HG03565 (cell line): Measurements from ENCODE around the gene IL4I1.
"Not testable (repeated sequence)": the region's sequence is repeated elsewhere in the genome, so short reads cannot be mapped to it uniquely, and the experiment has no call there.

Experiments used
- ATAC-seq: cut with Tn5 transposase; IDR thresholded peaks from one replicate; pipeline ENCODE4 v1.9.1; 2021; ENCODE audit warnings: mild to moderate bottlenecking, moderate library complexity; ENCODE audit not compliant: unreplicated experiment

IL4I1 gene, protein sequence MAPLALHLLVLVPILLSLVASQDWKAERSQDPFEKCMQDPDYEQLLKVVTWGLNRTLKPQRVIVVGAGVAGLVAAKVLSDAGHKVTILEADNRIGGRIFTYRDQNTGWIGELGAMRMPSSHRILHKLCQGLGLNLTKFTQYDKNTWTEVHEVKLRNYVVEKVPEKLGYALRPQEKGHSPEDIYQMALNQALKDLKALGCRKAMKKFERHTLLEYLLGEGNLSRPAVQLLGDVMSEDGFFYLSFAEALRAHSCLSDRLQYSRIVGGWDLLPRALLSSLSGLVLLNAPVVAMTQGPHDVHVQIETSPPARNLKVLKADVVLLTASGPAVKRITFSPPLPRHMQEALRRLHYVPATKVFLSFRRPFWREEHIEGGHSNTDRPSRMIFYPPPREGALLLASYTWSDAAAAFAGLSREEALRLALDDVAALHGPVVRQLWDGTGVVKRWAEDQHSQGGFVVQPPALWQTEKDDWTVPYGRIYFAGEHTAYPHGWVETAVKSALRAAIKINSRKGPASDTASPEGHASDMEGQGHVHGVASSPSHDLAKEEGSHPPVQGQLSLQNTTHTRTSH

DNA sequence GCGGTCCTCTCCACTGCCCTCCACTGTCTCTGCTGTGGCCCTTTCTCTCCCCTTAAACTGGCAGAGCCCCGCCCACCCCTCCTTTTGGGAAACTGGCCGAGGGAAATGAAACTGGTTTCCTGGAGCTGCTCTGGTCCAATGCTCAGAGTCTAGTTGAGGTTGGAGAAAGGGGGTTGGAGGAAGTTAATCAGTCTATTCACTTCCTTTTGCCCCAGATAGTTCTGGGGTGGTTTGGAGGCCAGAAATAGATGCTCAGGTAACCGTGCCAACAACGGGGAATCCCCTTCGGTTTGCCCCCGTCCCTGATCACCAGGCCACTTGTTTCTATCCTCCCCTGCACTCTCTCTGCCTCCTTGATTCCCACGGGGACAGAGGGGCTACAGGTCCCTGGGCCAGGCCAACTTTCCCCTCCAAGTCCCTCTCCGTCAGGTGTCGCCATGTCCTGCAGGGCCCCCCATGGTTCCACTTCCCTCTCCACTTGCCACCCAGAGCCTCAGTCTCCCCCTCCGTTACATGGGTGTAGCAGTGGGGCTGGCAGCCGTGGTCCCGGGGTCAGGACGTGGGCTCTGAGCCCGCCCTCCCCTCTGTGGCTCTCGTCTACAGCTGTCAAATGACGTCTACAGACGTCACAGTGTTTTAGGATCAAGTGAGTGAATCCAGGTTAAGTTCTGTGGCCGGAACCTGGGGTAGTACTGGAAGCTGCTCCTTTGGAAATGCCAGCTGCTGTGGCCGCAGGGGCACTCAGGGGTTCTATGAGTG, at the start of gene IL4I1:
TSS of gene IL4I1 (minus strand) at position 25 of the 759 bp plus-strand sequence. CDS start 727 bp downstream, outside the sequence.
- ATAC-seq = no peak

DNA sequence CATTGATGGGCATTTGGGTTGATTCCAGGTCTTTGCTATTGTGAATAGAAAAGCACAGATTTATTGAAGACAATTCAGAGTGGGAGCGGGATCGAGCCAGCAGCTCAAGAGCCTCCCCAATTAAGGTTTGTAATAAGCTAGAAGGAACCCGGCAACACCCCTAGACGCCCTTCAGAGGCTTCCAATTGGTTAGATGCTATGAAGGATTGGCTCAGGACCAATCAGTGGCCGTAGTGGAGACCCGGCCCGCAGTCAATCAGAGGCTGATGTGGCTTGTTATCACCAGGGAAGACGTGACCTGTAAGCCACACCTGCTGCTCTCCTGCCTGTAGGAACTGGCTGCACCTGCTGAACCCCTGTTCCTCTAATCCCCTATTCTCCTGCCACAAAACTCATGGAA, 49.7 kb upstream of the IL4I1 start:
- ATAC-seq = no peak

DNA sequence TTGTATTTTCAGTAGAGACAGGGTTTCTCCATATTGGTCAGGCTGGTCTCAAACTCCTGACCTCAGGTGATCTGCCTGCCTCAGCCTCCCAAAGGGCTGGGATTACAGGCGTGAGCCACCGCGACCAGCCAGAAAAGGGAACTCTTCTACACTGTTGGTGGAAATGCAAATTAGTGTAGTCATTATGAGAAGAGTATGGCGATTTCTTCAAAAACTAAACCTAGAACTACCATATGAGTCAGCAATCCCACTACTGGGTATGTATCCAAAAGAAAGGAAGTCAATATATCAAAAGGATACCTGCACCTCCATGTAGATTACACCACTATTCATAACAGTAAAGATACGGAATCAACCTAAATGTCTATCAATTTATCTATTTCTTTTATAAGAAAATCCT, 47.9 kb upstream of the IL4I1 start:
- ATAC-seq = not testable (repeated sequence)

DNA sequence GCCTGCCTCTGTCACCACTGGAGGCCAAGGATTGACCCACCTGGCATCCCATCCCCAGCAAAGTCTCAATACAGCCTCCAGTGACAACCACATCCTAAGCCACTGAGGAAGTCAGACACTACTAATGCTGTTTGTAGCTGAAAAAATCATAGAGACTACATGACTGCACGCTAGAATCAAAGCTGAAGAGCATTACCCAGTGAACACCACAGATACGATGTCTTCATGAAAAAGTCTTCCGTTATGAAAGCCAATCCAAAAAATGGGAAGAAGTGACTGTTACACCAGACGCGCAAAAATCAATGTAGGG, 43.8 kb upstream of the IL4I1 start:
- no peak for ATAC-seq

DNA sequence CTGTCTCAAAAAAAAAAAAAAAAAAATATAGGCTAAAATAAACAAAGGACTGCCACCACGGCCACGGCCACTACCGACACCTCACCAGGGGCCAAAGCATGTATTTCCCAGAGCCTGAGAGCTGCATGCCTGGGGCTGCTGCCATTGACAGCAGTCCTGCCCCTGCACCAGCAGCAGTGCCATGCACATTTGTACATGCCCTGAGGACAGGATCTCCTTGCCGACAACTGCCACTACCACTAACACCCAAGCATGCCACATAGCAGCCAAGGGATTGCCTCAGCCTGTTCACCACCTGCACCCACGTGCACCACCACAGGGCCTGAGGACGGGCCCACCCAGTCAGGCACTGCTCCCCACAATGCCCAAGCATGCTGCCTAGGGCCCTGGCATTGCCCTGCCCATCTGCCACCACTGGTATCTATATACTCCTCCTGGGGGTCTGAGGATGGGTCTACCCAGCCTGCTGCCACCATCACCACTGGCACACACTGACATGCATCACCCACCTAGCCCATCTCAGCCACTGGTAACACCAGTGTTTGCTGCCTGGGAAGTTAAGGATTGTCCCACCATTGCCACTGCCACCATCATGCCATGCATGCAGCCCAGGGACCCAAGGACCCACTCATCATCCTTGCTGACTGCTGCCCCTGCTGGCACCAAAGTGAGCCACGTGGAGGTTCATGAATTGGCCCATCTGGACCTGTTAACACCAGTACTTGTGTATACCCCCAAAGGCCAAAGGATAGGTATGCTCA, 43.2 kb upstream of the IL4I1 start:
- ATAC-seq = no peak

DNA sequence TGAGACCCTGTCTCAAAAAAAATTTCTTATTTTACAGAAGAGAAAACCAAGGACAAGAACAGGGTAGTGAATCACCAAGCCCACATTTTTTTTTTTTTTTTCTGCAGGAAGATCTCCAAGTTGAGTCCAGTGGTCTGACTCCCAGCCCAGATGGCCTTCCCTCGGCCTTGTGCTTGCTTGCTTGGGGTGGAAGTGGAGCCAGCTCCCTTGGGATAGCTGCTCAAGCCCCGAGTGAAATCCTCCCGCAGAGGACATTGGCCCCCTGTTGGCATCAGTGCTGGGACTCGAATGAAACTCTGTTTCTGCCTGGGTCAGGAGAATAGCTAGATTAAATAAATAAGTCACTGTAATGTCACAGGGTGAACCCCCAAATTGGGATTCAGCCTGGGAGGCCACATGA, 42.0 kb upstream of the IL4I1 start:
- no peak for ATAC-seq

DNA sequence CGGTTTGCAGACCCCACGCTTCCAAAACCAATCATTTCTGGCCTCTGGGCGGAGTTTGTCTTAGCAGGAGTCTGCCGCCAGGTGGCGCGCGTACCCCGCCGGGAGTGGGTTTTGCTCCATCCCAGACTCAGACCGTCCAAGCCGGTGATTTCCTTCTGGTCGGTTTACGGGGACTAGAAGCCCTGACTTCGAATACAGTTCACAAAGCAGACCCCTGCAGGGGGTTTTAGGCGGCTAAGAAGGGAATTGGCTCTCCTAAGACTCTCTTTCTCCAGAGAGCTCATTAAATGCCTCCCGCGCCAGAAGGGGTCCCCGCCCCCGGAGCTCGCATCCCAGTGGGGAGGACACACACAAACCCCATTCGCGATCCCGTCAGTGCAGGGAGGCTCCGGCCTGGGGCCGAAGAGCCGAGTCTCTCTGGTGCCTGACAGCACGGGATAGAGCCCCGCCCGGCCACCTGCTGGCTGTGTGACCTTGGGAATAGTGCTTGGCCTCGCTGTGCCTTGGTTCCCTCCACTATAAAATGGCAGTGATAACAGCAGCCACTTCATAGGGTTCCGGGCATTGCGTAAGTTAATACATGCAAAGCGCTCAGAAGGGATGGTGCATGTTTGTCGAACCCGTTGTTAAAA, 41.2 kb upstream of the IL4I1 start:
- ATAC-seq = no peak

DNA sequence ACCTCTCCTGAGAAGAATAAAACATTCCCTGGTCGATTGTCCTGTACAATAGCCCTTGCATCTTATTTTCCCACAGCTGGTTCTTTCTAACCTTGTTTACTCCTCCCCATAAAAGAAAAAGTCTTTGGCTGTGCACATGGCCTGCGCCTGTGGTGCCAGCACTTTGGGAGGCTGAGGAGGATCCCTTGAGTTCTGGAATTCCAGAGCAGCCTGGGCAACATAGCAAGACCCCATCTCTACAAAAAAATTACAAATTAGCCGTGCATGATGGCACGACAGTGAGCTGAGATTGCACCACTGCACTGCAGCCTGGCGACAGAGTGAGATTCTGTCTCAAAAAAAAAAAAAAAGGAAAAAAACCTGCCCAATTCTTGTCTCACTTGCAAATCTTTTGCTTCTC, 39.9 kb upstream of the IL4I1 start:
- no peak for ATAC-seq

DNA sequence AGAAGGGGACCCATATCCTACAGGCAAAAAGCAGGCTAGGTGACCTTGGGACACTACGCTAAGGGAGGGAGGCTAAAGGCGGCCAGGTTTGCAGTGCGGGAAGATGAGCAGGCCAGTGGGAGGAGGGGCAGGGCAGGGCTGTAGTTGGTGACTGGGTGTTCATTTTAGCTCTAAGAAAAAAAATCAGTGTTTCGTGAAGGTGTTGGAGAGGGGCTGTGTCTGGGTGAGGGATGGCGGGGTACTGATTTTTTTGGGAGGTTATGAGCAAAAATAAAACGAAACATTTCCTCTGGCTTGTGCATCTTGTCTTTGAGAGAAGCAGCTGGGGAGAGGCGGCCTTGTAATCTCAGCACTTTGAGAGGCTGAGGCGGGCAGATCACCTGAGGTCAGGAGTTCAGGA, 37.0 kb upstream of the IL4I1 start:
- no peak for ATAC-seq

DNA sequence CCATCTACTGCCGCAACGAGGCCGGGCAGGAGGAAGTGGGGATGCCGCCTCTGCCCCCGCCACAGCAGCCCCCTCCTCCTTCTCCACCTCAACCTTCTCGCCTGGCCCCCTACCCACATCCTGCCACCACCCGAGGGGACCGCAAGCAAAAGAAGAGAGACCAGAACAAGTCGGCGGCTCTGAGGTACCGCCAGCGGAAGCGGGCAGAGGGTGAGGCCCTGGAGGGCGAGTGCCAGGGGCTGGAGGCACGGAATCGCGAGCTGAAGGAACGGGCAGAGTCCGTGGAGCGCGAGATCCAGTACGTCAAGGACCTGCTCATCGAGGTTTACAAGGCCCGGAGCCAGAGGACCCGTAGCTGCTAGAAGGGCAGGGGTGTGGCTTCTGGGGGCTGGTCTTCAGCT, 36.0 kb upstream of the IL4I1 start:
- ATAC-seq = no peak

DNA sequence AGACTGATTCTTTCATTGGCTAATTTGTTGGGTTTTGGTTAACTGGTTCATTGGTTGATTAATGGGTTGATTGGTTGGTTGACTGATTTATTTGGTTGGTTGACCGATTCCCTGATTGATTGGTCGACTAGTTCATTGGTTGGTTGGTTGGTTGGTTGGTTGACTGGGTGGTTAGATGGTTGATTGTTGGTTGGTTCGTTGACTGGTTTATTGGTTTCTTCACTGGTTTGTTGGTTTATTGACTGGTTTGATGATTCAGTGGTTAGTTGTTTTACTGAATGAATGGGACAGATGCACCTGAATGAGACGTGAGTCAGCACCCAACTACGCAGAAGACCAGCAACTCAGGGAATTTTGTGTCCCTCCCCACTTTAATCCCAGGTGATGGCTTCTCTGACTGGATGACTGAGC, 35.4 kb upstream of the IL4I1 start:
- ATAC-seq = no peak

DNA sequence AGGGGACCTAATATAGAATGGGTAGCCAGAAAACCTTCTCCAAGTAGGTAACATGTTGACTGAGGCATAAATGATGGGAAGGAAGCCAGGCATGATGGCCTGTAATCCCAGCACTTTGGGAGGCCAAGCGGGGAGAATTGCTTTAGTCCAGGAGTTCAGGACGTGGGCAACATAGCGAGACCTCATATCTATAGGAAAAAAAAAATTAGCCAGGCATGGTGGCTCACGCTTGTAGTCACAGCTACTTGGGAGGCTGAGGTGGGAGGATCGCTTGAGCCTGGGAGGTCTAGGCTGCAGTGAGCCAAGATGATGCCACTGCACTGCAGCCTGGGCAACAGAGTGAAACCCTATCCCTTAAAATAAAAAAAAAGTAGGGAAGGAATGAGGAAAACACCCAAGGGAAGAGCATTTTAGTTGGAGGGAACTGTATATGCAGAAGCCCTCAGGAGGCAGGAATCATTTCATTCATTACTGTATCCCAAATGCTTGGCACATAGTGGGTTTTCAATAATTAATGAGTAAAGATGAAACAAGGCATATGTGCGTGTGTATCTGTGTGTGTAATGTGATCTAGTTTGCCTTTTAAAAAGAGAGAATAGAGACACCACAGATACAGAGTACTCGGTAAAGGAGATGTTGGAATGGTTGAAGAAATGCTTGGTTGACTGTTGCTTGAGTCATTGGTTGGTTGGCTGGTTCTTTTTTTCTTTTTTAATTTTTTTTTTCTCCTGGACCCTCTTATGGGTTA, 34.8 kb upstream of the IL4I1 start:
- ATAC-seq = no peak

DNA sequence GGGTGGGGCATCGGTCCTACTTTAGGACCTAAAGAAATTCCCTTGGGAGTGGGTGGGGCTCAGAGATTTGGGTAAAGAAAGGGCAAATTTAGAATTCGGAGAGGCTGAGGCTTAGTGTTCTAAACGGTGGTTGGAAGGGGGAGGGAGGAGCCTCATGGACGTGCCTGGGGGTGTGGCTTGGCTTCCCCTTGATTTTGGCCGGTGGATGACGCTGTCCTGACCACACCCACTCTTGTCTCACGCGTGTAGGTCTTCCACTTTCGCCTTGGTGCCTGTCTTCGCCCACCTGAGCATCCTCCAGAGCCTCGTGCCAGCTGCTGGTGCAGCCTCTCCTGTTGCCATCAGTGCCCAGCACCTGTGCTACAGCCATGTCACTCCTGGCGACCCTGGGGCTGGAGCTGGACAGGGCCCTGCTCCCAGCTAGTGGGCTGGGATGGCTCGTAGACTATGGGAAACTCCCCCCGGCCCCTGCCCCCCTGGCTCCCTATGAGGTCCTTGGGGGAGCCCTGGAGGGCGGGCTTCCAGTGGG, 33.9 kb upstream of the IL4I1 start:
- no peak for ATAC-seq

DNA sequence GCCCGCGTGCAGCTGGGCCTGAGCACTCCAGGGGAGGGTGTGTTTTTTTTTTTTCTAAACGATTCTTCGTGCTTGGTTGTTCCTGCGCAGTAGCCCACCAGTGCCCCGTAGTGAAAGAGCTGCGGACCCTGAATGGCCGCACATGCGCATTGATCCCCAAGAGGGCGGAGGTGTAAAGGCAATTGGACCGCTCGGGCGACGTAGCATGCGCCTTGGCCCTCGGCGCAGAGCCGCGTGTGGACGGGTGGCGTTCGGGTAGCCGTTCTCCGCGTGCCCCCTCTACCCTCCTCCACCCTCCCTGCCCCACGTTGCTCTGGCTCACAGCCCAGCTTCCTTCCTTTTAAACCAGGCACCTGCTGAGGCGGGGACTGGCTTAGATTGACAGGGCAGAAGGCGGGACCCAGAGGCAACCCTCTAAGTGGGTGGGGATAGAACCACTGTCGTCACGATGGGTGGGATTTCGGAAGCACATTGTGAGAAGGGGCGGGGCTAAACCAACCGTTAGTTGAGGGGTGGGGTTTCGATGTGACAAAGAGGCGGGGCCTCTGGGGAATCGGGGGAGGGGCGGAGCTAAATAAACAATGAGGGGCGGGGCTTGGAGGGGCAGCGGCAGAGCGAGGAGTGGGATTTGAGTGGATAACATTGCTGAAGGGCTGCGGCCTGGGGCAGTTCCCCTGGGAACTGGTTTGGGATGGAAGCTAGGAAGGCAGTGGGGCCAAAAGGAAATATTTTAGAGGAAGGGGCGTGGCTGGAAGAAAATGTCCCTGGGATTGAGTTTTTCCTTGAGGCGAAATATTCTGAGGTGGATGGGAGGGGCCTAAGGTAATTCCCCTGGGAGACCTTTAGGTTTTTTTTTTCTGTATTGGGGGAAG, 33.2 kb upstream of the IL4I1 start:
- peak; percentile 45 for ATAC-seq

DNA sequence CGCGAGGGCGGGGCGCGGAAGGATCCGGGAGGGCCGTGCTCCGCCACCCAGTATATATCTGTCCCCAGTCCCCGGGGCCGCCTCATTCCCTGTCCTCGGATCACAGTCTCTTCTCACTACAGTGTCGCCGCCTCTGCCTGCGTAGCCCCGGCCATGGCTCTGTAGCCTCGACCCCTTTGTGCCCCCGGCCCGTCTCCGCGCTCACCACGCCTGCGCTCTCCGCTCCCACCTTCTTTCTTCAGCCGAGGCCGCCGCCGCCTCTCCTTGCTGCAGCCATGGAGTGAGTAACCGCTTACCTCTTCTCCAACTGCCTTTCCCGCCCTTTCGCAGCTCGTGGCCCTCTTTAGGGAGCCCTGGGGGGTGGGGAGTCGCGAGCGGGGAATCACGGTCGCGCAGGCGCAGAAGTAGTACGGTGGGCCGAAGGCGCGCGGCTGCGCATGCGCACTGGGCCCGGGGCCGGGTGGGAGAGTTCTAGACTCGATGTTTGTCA, 32.5 kb upstream of the IL4I1 start, which contains the start of the genes ATF5 and NUP62:
TSS of gene ATF5 (plus strand) at position 85 of the 490 bp plus-strand sequence. CDS start 1,646 bp downstream, outside the sequence.
TSS of gene NUP62 (minus strand) at position 384 of the 490 bp plus-strand sequence. CDS start 19,697 bp downstream, outside the sequence.
- ATAC-seq = peak; percentile 26

DNA sequence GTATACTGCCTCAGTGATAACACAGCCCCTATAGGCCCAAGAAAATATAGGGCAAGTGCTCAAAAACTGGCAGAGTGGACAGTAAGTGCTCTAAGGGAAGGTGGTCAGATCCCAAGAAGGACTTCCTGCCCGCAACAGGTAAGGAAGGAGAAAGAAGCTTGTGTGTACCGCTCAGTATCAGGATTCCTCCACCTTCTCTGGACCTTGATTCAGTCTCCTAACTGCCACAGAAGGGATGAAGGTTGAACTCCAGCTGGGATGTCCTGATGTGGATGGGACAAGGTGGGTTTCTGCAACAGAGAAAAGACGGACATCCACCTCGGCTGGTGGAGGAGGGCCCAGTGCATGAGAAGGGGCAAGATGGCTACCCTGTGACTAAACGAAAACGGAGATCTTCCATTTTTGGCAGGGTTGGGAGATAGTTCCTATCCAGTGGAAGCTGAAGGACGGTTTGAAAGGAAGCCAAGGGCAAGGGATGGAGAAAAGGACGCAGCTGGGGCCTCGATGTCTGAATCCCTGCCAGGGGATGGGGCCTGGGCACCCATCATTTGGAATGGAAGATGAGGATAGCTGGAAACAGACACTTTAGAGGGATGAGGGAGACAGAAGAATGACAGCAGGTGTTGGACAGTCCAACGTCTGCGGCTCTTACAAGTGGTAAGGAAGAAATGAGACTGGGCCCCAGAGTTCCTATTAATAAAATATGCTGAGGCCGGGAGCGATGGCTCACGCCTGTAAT, 31.0 kb upstream of the IL4I1 start:
- ATAC-seq = no peak

DNA sequence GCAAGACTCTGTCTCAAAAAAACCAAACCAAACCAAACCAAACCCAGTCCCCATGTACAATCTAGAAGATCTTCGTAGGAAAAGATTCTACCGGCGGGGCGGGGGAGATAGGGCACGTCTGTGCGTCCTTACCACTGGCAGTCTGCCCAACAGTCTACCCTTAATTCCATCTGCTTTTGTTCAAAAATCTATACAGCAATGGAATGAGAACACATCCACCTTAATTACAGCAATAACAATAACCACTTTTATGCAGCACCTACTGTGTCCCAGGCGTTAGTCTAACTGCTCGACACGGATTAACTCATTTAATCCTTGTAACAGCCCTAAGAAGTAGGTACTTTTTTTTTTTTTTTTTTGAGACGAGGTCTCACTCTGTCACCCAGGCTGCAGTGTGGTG, 29.8 kb upstream of the IL4I1 start:
- no peak for ATAC-seq

DNA sequence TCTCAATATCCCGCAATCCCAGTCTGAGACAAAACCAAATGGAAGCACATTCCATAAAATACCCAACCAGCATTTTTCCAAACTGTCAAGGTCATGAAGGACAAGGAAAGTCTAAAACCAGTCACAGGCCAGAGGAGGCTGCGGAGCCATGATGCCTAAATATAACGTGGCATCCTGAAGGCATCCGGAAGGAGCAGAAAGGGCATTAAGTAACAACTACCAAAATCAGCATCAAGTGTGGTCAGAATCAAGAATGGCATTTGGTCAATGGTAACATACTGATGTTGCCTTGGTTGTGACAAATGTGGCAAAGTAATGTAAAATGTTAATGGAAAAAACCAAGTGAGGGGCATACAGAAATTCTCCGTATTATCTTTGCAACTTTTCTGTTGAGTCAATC, 28.8 kb upstream of the IL4I1 start:
- ATAC-seq = no peak
